Measurements from ENCODE around the gene BSPRY. TPM values are rescaled to one million over a fixed set of nuclear protein-coding genes. Genes with fewer than 3 reads are reported as not detected.

BSPRY gene
- total RNA-seq, 1 donor, result not detected

GRCh38 chr9:113381909-113382411 is 32.6 kb downstream of the BSPRY start:
- no peak overlapping the region for H3K4me3 ChIP-seq (ENCODE audit: low read depth, low read length)
- DNase-seq (ENCODE audit: low read depth), result no peak
- no peak for TF ChIP-seq CTCF (IDR thresholded peaks at IDR 0.05; ENCODE audit: insufficient read depth, low read depth, low read length)

- TF ChIP-seq CTCF (IDR thresholded peaks at IDR 0.05; ENCODE audit: insufficient read depth, low read depth, low read length), result no peak
- no peak for DNase-seq (ENCODE audit: low read depth)
- H3K4me3 ChIP-seq (ENCODE audit: low read depth, low read length), result no peak overlapping the region
These were observed 37.4 kb downstream of the BSPRY start for GRCh38 chr9:113386571-113387393.

- H3K4me3 ChIP-seq (ENCODE audit: low read depth, low read length), result no peak overlapping the region
- no peak for DNase-seq (ENCODE audit: low read depth)
- TF ChIP-seq CTCF (IDR thresholded peaks at IDR 0.05; ENCODE audit: insufficient read depth, low read depth, low read length), result no peak
These were observed 38.4 kb downstream of the BSPRY start for GRCh38 chr9:113387560-113388230.

GRCh38 chr9:113388833-113389232 is 39.5 kb downstream of the BSPRY start:
- no peak overlapping the region for H3K4me3 ChIP-seq (ENCODE audit: low read depth, low read length)
- no peak for TF ChIP-seq CTCF (IDR thresholded peaks at IDR 0.05; ENCODE audit: insufficient read depth, low read depth, low read length)
- DNase-seq (ENCODE audit: low read depth), result no peak

GRCh38 chr9:113389451-113389850 is 40.1 kb downstream of the BSPRY start:
- TF ChIP-seq CTCF (IDR thresholded peaks at IDR 0.05; ENCODE audit: insufficient read depth, low read depth, low read length), result no peak
- no peak for DNase-seq (ENCODE audit: low read depth)

GRCh38 chr9:113390192-113390960 is 41.0 kb downstream of the BSPRY start:
- TF ChIP-seq CTCF (IDR thresholded peaks at IDR 0.05; ENCODE audit: insufficient read depth, low read depth, low read length), result no peak
- no peak overlapping the region for H3K4me3 ChIP-seq (ENCODE audit: low read depth, low read length)
- no peak for DNase-seq (ENCODE audit: low read depth)

More at GRCh38 chr9:113389451-113389850, 40.1 kb downstream of the BSPRY start:
- no peak overlapping the region for H3K4me3 ChIP-seq (ENCODE audit: low read depth, low read length)

Measured in fibroblast of villous mesenchyme (primary cell).